ENCODE measurements around the gene GINS2. TPM values are rescaled to one million over a fixed set of nuclear protein-coding genes. Genes with fewer than 3 reads are reported as not detected.

GINS2 gene
- total RNA-seq, 4 donors from 2014 or later: 1.00 to 4.4 (median 1.2) TPM; not detected in 1

DNA sequence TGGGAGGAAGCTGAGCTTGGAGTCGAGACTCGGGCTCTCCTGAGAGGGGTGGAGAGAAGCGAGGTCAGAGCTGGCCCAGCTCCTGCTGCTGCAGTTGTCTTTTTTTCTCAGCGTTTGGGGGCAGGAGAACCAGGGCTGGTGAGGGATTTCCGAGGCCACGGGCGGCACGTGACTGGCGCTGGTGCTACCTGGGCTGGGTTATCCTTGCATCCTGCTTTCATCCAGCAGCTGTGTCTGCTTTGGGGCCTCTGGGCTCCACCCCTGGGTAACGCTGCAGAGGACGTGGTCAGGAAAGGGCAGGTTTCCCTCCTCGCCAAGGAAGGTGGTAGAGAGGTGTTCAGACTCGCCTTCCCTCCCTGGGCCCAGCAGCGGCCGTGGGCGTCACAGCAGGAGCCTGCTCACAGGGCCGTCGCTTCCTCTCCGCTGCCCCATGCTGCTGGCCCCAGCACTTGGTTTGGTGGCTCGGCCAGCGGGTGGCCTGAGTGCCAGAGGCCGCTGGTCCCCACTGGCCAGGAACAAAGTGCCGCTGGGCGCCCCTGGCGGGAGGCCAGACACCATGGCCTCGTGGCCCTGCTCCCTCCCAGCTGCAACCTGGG, 53.1 kb downstream of the GINS2 start:
- H3K4me1 ChIP-seq: peaks cover 0 to 10% (median 4%) of the 10 kb centered on the region in 4 donors
- in situ Hi-C loops (cut with MboI; ENCODE audit: low pct_ligation_motif_present in 1 of 4, low pct_unique_long_range_greater_than_20kb in 1 of 4, low sequenced_read_pairs in 3 of 4): no loop called here
- no peaks in the 10 kb centered on the region for H3K9me3 ChIP-seq
- TF ChIP-seq POLR2A (IDR thresholded peaks at IDR 0.05) (no peak), EP300 (IDR thresholded peaks at IDR 0.05; ENCODE audit: low read depth) (no peak), POLR2AphosphoS5 (IDR thresholded peaks at IDR 0.05) (no peak)
- TF ChIP-seq, protein P1, sequence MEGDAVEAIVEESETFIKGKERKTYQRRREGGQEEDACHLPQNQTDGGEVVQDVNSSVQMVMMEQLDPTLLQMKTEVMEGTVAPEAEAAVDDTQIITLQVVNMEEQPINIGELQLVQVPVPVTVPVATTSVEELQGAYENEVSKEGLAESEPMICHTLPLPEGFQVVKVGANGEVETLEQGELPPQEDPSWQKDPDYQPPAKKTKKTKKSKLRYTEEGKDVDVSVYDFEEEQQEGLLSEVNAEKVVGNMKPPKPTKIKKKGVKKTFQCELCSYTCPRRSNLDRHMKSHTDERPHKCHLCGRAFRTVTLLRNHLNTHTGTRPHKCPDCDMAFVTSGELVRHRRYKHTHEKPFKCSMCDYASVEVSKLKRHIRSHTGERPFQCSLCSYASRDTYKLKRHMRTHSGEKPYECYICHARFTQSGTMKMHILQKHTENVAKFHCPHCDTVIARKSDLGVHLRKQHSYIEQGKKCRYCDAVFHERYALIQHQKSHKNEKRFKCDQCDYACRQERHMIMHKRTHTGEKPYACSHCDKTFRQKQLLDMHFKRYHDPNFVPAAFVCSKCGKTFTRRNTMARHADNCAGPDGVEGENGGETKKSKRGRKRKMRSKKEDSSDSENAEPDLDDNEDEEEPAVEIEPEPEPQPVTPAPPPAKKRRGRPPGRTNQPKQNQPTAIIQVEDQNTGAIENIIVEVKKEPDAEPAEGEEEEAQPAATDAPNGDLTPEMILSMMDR (IDR thresholded peaks at IDR 0.05): no peak
- 86% methylated on average over 26 of the region's 26 CpGs; no CpG with 5 or more reads in 1 of the 2 donors for WGBS, 2 donors (ENCODE audit: low coverage in 1 of 2)
- intact Hi-C loops (cut with DNase I; ENCODE audit: low total_unique reads): no loop called here
- DNase-seq: no peak
- H3K27me3 ChIP-seq: no peaks in the 10 kb centered on the region
- H3K4me3 ChIP-seq: no peak overlapping the region
- no peak overlapping the region for H3K27ac ChIP-seq
- no peaks in the 10 kb centered on the region for H3K36me3 ChIP-seq

GRCh38 chr16:85634747-85635544, 53.8 kb downstream of the GINS2 start:
- TF ChIP-seq EP300 (IDR thresholded peaks at IDR 0.05; ENCODE audit: low read depth) (no peak), POLR2AphosphoS5 (IDR thresholded peaks at IDR 0.05) (peak in 1 of 3 donors; percentile 37), POLR2A (IDR thresholded peaks at IDR 0.05) (no peak)
- TF ChIP-seq, protein P1 (IDR thresholded peaks at IDR 0.05): peak in 2 of 5 experiments; percentile 11 to 14
- DNase-seq: no peak
- Histone ChIP-seq H3K36me3 (no peaks in the 10 kb centered on the region), H3K9me3 (no peaks in the 10 kb centered on the region), H3K27ac (no peak overlapping the region), H3K4me1 (peaks cover 0 to 10% (median 4%) of the 10 kb centered on the region in 4 donors), H3K27me3 (no peaks in the 10 kb centered on the region), H3K4me3 (no peak overlapping the region)
- 84 to 100% methylated on average over 2 to 22 of the region's 24 CpGs for WGBS, 2 donors (ENCODE audit: low coverage in 1 of 2)
- intact Hi-C loops (cut with DNase I; ENCODE audit: low total_unique reads): no loop called here
- in situ Hi-C loops (cut with MboI; ENCODE audit: low pct_ligation_motif_present in 1 of 4, low pct_unique_long_range_greater_than_20kb in 1 of 4, low sequenced_read_pairs in 3 of 4): no loop called here

DNA sequence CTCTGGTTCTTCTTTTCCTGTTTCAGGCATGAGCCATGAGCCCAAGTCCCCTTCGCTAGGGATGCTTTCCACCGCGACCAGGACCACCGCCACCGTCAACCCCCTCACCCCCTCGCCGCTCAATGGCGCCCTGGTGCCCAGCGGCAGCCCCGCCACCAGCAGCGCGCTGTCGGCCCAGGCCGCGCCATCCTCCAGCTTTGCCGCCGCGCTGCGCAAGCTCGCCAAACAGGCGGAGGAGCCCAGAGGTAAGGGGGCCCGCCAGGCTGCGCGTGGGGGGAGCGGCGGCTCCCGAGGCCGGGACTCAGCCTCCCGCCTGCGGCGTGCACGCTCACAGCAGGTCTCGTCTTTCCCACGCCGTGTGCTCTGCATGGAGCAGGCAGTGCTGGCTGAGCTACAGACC, 54.9 kb downstream of the GINS2 start:
- Histone ChIP-seq H3K9me3 (no peaks in the 10 kb centered on the region), H3K4me1 (peaks cover 0 to 2% (median 1%) of the 10 kb centered on the region in 4 donors), H3K36me3 (no peaks in the 10 kb centered on the region), H3K27me3 (no peaks in the 10 kb centered on the region), H3K4me3 (no peak overlapping the region), H3K27ac (no peak overlapping the region)
- TF ChIP-seq, protein P1 (IDR thresholded peaks at IDR 0.05): no peak
- TF ChIP-seq POLR2AphosphoS5 (IDR thresholded peaks at IDR 0.05) (no peak), EP300 (IDR thresholded peaks at IDR 0.05; ENCODE audit: low read depth) (no peak), POLR2A (IDR thresholded peaks at IDR 0.05) (no peak)
- WGBS, 2 donors (ENCODE audit: low coverage in 1 of 2): 94% methylated on average over 24 of the region's 35 CpGs; no CpG with 5 or more reads in 1 of the 2 donors
- intact Hi-C loops (cut with DNase I; ENCODE audit: low total_unique reads) (no loop called here), in situ Hi-C loops (cut with MboI; ENCODE audit: low pct_ligation_motif_present in 1 of 4, low pct_unique_long_range_greater_than_20kb in 1 of 4, low sequenced_read_pairs in 3 of 4) (no loop called here)
- DNase-seq: no peak

- intact Hi-C loops (cut with DNase I; ENCODE audit: low total_unique reads) (no loop called here), in situ Hi-C loops (cut with MboI; ENCODE audit: low pct_ligation_motif_present in 1 of 4, low pct_unique_long_range_greater_than_20kb in 1 of 4, low sequenced_read_pairs in 3 of 4) (no loop called here)
- H3K27ac ChIP-seq: no peak overlapping the region
- 97% methylated on average over 11 of the region's 15 CpGs; no CpG with 5 or more reads in 1 of the 2 donors for WGBS, 2 donors (ENCODE audit: low coverage in 1 of 2)
- no peak overlapping the region for H3K4me3 ChIP-seq
- peaks cover 0 to 1% (median 0%) of the 10 kb centered on the region in 4 donors for H3K4me1 ChIP-seq
- no peak for DNase-seq
- H3K9me3 ChIP-seq: no peaks in the 10 kb centered on the region
- no peaks in the 10 kb centered on the region for H3K27me3 ChIP-seq
- TF ChIP-seq, protein P1 (IDR thresholded peaks at IDR 0.05): no peak
- no peak for TF ChIP-seq EP300 (IDR thresholded peaks at IDR 0.05; ENCODE audit: low read depth)
- TF ChIP-seq POLR2A (IDR thresholded peaks at IDR 0.05): no peak
- no peak for TF ChIP-seq POLR2AphosphoS5 (IDR thresholded peaks at IDR 0.05)
- H3K36me3 ChIP-seq: no peaks in the 10 kb centered on the region
These were observed 55.4 kb downstream of the GINS2 start for GRCh38 chr16:85633438-85633743.

Measured in transverse colon (tissue), 4 donors.